HepG2 (cell line): Measurements from ENCODE around the gene NKIRAS1. TPM values are rescaled to one million over a fixed set of nuclear protein-coding genes. Genes with fewer than 3 reads are reported as not detected.
A peak's percentile ranks its signal among the peaks of the same experiment; 100 is the strongest.

Experiments
- CAMTA2 ChIP-seq: sonication (generic); formaldehyde crosslinking; IDR thresholded peaks from 2 replicates; pipeline ENCODE4 v1.4.0; 2020; ENCODE audit warnings: mild to moderate bottlenecking, missing genetic modification reagents, borderline replicate concordance
- CHD2 ChIP-seq: IDR thresholded peaks from 2 replicates; pipeline ENCODE4 v1.6.1; 2011; ENCODE audit warnings: low read depth, low read length, improper control_type of control experiment
- EEA1 ChIP-seq: sonication (generic); formaldehyde crosslinking; IDR thresholded peaks from 2 replicates; pipeline ENCODE4 v1.5.1; 2020; ENCODE audit warnings: mild to moderate bottlenecking, missing genetic modification reagents, borderline replicate concordance
- LRRFIP1 ChIP-seq: sonication (generic); formaldehyde crosslinking; conservative IDR thresholded peaks from 2 replicates; pipeline ENCODE4 v1.4.0; 2020; ENCODE audit warnings: missing genetic modification reagents
- MED1 ChIP-seq: sonication (generic); formaldehyde crosslinking; IDR thresholded peaks from 2 replicates; pipeline ENCODE4 v1.4.0; 2020; ENCODE audit warnings: missing genetic modification reagents
- REXO4 ChIP-seq: sonication (generic); formaldehyde crosslinking; IDR thresholded peaks from 2 replicates; pipeline ENCODE4 v1.8.0; 2022; ENCODE audit warnings: missing genetic modification reagents, mild to moderate bottlenecking, borderline replicate concordance
- TRIM24 ChIP-seq: sonication (generic); formaldehyde crosslinking; IDR thresholded peaks from 2 replicates; pipeline ENCODE4 v1.8.0; 2022; ENCODE audit warnings: mild to moderate bottlenecking, missing genetic modification reagents
- ZFP36 ChIP-seq: fragments of 150-350 bp; IDR thresholded peaks from 2 replicates; pipeline ENCODE4 v1.6.1; 2018; ENCODE audit warnings: borderline replicate concordance, low read length, low read depth; ENCODE audit not compliant: partially characterized antibody
- ZNF333 ChIP-seq: sonication (generic); formaldehyde crosslinking; IDR thresholded peaks from 2 replicates; pipeline ENCODE4 v1.4.0; 2020; ENCODE audit warnings: mild to moderate bottlenecking, missing genetic modification reagents, borderline replicate concordance
- ZNF737 ChIP-seq: sonication (generic); formaldehyde crosslinking; IDR thresholded peaks from 2 replicates; pipeline ENCODE4 v1.5.0; 2020; ENCODE audit warnings: missing genetic modification reagents, mild to moderate bottlenecking, borderline replicate concordance
- polyA plus RNA-seq, 8 experiments: library from polyadenylated mRNA; depleted of rRNA in 3 of 8; stranded (reverse) in 7 of 8; unstranded in 1 of 8; fragments of >200 nt; fragmentation: Illumina TruSeq in 4 of 8; extraction: Trizol in 4 of 8; gene quantifications; 2 replicates each; pipeline versions ENCODE4 v1.2.1 to v1.2.3, GENCODE V29; 2011 to 2016; ENCODE audit warnings: low read depth in 4 of 8, missing spikeins in 1 of 8, mixed read lengths in 1 of 8; ENCODE audit not compliant: insufficient read depth in 1 of 8
- total RNA-seq, 5 experiments: library from RNA; depleted of rRNA; stranded (reverse); fragments of >200 nt; fragmentation: Illumina TruSeq; extraction: Trizol; gene quantifications; 2 replicates each; pipeline ENCODE4 v1.2.3, GENCODE V29; 2016; ENCODE audit warnings: low read depth in 1 of 5
- TF ChIP-seq, protein P1 (sequence below): sonication (generic); formaldehyde crosslinking; conservative IDR thresholded peaks from 2 replicates; pipeline ENCODE4 v1.4.0; 2020; ENCODE audit warnings: missing genetic modification reagents
- TF ChIP-seq, protein P2 (sequence below): conservative IDR thresholded peaks from 2 replicates; pipeline ENCODE4 v1.6.1; 2018; ENCODE audit warnings: missing genetic modification reagents

NKIRAS1 gene
- total and polyA plus RNA-seq, 2 of the 13 experiments (the other 11 are each of a cell fraction or from before 2014, with no cell fraction given) = 4.3 to 8.0 TPM

DNA sequence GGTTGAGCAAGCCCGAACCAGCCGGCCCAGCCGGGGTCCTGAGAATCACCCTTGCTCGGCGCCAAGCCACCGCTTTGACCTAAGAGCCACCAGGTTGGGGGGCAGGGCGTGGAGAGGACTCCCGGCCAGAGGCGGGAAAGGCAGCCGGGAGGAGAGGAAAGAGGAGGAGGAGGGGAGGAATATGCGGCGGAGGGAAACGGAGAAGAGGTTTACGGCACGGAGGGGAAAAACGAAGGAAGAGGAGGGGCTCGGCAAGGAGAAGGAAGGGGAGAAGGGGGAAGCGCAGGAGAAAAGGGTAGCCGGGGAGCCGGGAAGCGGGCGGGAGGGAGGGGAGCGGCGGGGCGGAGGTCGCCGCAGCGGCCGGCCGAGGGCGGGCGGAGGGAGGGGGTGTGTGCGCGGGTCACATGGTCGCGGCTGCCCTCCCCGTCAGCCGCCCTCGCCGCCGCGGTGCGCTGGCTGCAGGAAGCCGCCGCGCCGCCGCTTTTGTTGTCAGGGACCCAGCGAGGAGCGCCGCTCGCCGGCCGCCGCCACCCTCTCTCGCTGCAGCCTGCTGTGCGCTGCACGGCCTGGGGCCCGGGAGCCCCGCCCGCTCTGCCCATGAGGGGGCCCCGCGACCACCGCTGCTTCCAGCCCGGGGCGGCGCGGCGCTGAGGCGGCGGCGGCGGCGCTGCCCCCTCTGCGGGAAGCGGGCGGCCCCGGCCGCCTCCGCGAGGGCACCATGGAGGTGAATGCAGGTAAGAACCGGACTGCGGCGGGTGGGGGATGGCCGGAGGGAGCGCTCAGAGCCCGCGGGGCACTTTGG lies 28.3 kb upstream of the NKIRAS1 start, which contains the start of gene NR1D2 (continued):
- TF ChIP-seq LRRFIP1 (CRISPR knock-in tag) = no peak
- no peak for TF ChIP-seq ZFP36
- peak; percentile 26; the same call in 1 of the 2 replicates for TF ChIP-seq MED1 (CRISPR knock-in tag)
- TF ChIP-seq, protein P1, sequence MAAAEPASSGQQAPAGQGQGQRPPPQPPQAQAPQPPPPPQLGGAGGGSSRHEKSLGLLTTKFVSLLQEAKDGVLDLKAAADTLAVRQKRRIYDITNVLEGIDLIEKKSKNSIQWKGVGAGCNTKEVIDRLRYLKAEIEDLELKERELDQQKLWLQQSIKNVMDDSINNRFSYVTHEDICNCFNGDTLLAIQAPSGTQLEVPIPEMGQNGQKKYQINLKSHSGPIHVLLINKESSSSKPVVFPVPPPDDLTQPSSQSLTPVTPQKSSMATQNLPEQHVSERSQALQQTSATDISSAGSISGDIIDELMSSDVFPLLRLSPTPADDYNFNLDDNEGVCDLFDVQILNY (CRISPR knock-in tag) = peak; percentile 60; the same call in 1 of the 2 replicates
- no peak for TF ChIP-seq TRIM24 (CRISPR knock-in tag)
- TF ChIP-seq, protein P2, sequence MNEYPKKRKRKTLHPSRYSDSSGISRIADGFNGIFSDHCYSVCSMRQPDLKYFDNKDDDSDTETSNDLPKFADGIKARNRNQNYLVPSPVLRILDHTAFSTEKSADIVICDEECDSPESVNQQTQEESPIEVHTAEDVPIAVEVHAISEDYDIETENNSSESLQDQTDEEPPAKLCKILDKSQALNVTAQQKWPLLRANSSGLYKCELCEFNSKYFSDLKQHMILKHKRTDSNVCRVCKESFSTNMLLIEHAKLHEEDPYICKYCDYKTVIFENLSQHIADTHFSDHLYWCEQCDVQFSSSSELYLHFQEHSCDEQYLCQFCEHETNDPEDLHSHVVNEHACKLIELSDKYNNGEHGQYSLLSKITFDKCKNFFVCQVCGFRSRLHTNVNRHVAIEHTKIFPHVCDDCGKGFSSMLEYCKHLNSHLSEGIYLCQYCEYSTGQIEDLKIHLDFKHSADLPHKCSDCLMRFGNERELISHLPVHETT (CRISPR knock-in tag) = no peak
- TF ChIP-seq CHD2 = no peak
- no peak for TF ChIP-seq REXO4 (CRISPR knock-in tag)
- no peak for TF ChIP-seq ZNF333
- no peak for TF ChIP-seq ZNF737 (CRISPR knock-in tag)
- TF ChIP-seq EEA1 (CRISPR knock-in tag) = no peak
- no peak for TF ChIP-seq CAMTA2 (CRISPR knock-in tag)
